Ascending aorta (tissue), 2 donors: ENCODE data around the gene ALDOA. TPM values are rescaled to one million over a fixed set of nuclear protein-coding genes. Genes with fewer than 3 reads are reported as not detected.
"Not testable (repeated sequence)": the region's sequence is repeated elsewhere in the genome, so short reads cannot be mapped to it uniquely, and the experiment has no call there.

Experiments used
- DNase-seq, 2 donors: peaks; one replicate each; pipeline ENCODE4 v3.0.0-alpha.2; 2019; ENCODE audit warnings: low spot score in 2 of 2
- H3K27ac ChIP-seq, 2 donors: fragments of 200-600 bp; sonication (generic); one replicate each; pipeline ENCODE4 v1.5.1; 2016 to 2017; ENCODE audit warnings: mild to moderate bottlenecking in 1 of 2
- H3K27me3 ChIP-seq: fragments of 200-600 bp; sonication (generic); one replicate; pipeline ENCODE4 v1.5.1; 2017
- H3K36me3 ChIP-seq, 2 donors: fragments of 200-600 bp; sonication (generic); one replicate each; pipeline ENCODE4 v1.5.1; 2016
- H3K4me1 ChIP-seq, 2 donors: fragments of 200-600 bp; sonication (generic); one replicate each; pipeline ENCODE4 v1.5.1; 2016 to 2017; ENCODE audit warnings: mild to moderate bottlenecking in 1 of 2
- H3K4me3 ChIP-seq, 2 donors: fragments of 200-600 bp; sonication (generic); one replicate each; pipeline ENCODE4 v1.5.1; 2016 to 2017; ENCODE audit warnings: mild to moderate bottlenecking in 1 of 2
- H3K9me3 ChIP-seq, 2 donors: fragments of 200-600 bp; sonication (generic); one replicate each; pipeline ENCODE4 v1.5.1; 2016
- CTCF ChIP-seq, 3 experiments: fragments of 200-600 bp in 2 of 3; fragments of 450-650 bp in 1 of 3; sonication (generic) in 2 of 3; IDR thresholded peaks; one replicate each; pipeline ENCODE4 v1.5.1; 2016 to 2019; ENCODE audit warnings: antibody characterized with exemption in 3 of 3, mild to moderate bottlenecking in 1 of 3, moderate library complexity in 1 of 3
- intact Hi-C: fragments of 100-400 bp; cut with DNase I; formaldehyde crosslinking; loops from one replicate; pipeline ENCODE4 v1.15.1; 2023
- total RNA-seq: library from RNA; depleted of rRNA; stranded (reverse); fragments of >200 nt; gene quantifications from one replicate; pipeline ENCODE4 v1.1.0, GENCODE V29; 2016

The ALDOA gene
- 1,202 TPM for total RNA-seq

- H3K27ac ChIP-seq: peak within 1 kb of the TSS; percentile 97 to 99
- no peaks in the 10 kb centered on the region for H3K9me3 ChIP-seq
- no peaks in the 10 kb centered on the region for H3K27me3 ChIP-seq
- H3K36me3 ChIP-seq: peaks cover 31 to 33% of the 10 kb centered on the region in 2 donors
- TF ChIP-seq CTCF (IDR thresholded peaks at IDR 0.05): no peak
- H3K4me3 ChIP-seq: peak within 1 kb of the TSS; percentile 92
- intact Hi-C loops: loop anchor here (1.0 to 10.0 kb wide), 9 partner anchors 10 to 589 kb away; partner anchors contain the start of genes FBRS, MAPK3, MAZ and MVP
- H3K4me1 ChIP-seq: peaks cover 22 to 51% of the 10 kb centered on the region in 2 donors
- DNase-seq: peak; percentile 93 to 99
Measured at GRCh38 chr16:30065102-30065942, at the start of gene ALDOA. Gene ALDOA (plus strand): TSS chr16:30065760. CDS start chr16:30066898, 1,138 bp downstream.

DNA sequence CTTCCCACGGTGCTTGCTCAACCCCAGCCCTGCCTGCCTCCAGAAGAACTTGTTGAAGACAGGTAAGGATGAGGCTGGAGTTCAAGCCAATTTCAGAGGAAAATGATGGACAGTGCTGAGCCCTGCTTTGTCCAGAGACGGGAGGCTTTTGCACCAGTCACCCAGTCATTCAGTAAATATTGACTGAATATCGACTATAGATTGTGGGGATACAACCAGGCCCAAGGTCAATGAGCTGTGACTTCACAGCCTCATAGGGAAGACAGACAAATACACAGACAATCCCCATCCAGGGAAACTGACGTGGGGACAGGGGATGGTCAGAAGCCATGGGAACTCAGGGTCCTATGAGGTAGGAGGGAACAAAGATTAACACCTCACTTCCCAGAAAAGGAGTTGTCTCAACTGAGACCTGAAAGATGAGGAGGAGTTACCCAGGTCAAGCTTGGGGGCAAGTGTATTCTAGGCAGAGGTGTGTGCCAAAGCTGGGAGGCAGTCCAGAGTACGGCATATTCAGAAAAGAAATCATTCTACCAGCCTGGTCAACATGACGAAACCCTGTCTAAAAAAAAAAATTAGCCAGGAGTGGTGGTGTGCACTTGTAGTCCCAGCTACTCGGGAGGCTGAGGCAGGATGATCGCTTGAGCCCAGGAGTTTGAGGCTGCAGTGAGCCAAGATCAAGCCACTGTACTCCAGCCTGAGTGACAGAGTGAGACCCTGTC is 48.8 kb upstream of the ALDOA start:
- Histone ChIP-seq H3K4me1 (no peaks in the 10 kb centered on the region), H3K9me3 (no peaks in the 10 kb centered on the region), H3K4me3 (no peak overlapping the region), H3K36me3 (no peaks in the 10 kb centered on the region), H3K27ac (no peak overlapping the region), H3K27me3 (no peaks in the 10 kb centered on the region)
- no peak for DNase-seq
- intact Hi-C loops: no loop called here
- TF ChIP-seq CTCF (IDR thresholded peaks at IDR 0.05): no peak

GRCh38 chr16:30017277-30017656 is 48.3 kb upstream of the ALDOA start:
- TF ChIP-seq CTCF (IDR thresholded peaks at IDR 0.05): no peak
- Histone ChIP-seq H3K27me3 (no peaks in the 10 kb centered on the region), H3K9me3 (no peaks in the 10 kb centered on the region), H3K4me3 (no peak overlapping the region), H3K36me3 (no peaks in the 10 kb centered on the region), H3K27ac (no peak overlapping the region), H3K4me1 (no peaks in the 10 kb centered on the region)
- intact Hi-C loops: no loop called here
- no peak for DNase-seq

DNA sequence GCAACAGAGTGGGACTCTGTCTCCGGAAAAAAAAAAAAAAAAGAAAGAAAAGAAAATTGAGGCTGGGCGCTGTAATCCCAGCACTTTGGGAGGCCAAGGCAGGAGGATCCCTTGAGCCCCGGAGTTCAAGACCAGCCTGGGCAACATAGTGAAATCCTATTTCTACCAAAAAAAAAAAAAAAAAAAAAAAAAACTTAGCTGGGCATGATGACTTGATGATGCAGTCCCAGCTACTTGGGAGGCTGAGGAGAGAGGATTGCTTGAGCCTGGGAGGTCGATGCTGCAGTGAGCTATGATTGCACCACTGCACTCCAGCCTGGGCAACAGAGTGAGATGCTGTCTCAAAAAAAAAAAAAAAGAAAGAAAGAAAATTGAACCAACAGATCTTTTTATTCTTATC is 47.6 kb upstream of the ALDOA start:
- intact Hi-C loops, DNase-seq, H3K27ac ChIP-seq, H3K4me3 ChIP-seq, H3K36me3 ChIP-seq, H3K27me3 ChIP-seq, H3K9me3 ChIP-seq, H3K4me1 ChIP-seq: not testable (repeated sequence)

DNA sequence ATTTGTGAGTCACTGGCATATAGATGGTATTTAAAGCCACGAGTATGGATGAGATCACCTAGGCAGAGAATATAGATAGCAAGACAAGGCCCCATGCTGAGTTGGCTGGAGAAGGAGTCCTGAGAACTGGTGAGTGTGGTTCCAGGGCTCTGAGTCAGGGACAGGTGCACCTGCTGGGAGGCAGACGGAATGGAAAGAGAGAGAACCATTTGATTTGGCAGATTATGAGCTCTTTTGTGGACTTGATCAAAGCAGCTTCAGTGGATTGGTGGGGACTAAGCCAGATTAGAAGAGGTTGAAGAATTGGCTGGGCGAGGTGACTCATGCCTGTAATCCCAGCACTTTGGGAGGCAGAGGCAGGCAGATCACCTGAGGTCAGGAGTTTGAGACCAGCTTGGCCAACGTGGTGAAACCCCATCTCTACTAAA is 46.8 kb upstream of the ALDOA start:
- no peak for TF ChIP-seq CTCF (IDR thresholded peaks at IDR 0.05)
- Histone ChIP-seq H3K9me3 (no peaks in the 10 kb centered on the region), H3K27ac (no peak overlapping the region), H3K4me1 (no peaks in the 10 kb centered on the region), H3K27me3 (no peaks in the 10 kb centered on the region), H3K4me3 (no peak overlapping the region), H3K36me3 (no peaks in the 10 kb centered on the region)
- DNase-seq: no peak
- intact Hi-C loops: no loop called here

GRCh38 chr16:30022887-30023286 is 42.7 kb upstream of the ALDOA start, which contains the start of gene C16orf92:
Gene C16orf92 (plus strand): TSS chr16:30023198. CDS start chr16:30023341, 143 bp downstream.
- Histone ChIP-seq H3K27me3 (no peaks in the 10 kb centered on the region), H3K4me3 (no peak within 1 kb of the TSS), H3K36me3 (no peaks in the 10 kb centered on the region), H3K4me1 (no peaks in the 10 kb centered on the region), H3K27ac (no peak within 1 kb of the TSS), H3K9me3 (no peaks in the 10 kb centered on the region)
- no peak for TF ChIP-seq CTCF (IDR thresholded peaks at IDR 0.05)
- no peak for DNase-seq
- intact Hi-C loops: no loop called here
